Gastroesophageal sphincter (tissue), 4 donors: Measurements from ENCODE around the gene ARMC8. TPM values are rescaled to one million over a fixed set of nuclear protein-coding genes. Genes with fewer than 3 reads are reported as not detected.

Source experiments
- ATAC-seq: fragments of 150-250 bp; one replicate; pipeline ENCODE4 v1.9.1; 2016; ENCODE audit warnings: mild to moderate bottlenecking, moderate library complexity
- H3K27ac ChIP-seq, 4 donors: fragments of 200-600 bp; sonication (generic) in 3 of 4; 1 replicate in 3 of 4; 2 replicates in 1 of 4; pipeline ENCODE4 v1.5.1; 2016 to 2019
- H3K27me3 ChIP-seq: fragments of 200-600 bp; sonication (generic); one replicate; pipeline ENCODE4 v1.5.1; 2019
- H3K36me3 ChIP-seq, 2 donors: fragments of 200-600 bp; sonication (generic); one replicate each; pipeline ENCODE4 v1.5.1; 2019; ENCODE audit warnings: control low read depth in 1 of 2
- H3K4me1 ChIP-seq, 3 donors: fragments of 200-600 bp; sonication (generic); 1 replicate in 2 of 3; 2 replicates in 1 of 3; pipeline ENCODE4 v1.5.1; 2016 to 2019; ENCODE audit warnings: control low read depth in 2 of 3
- H3K4me3 ChIP-seq, 2 donors: fragments of 200-600 bp; sonication (generic); one replicate each; pipeline ENCODE4 v1.5.1; 2019; ENCODE audit warnings: mild to moderate bottlenecking in 1 of 2, moderate library complexity in 1 of 2
- H3K9me3 ChIP-seq, 3 donors: fragments of 200-600 bp; sonication (generic); one replicate each; pipeline ENCODE4 v1.5.1; 2017 to 2019; ENCODE audit warnings: control low read depth in 2 of 3
- EP300 ChIP-seq: sonication (generic); formaldehyde crosslinking; IDR thresholded peaks from one replicate; pipeline ENCODE4 v1.6.1; 2017; ENCODE audit warnings: antibody characterized with exemption, mild to moderate bottlenecking
- POLR2A ChIP-seq, 2 donors: fragments of 450-650 bp; IDR thresholded peaks; one replicate each; pipeline ENCODE4 v1.6.1; 2017; ENCODE audit warnings: antibody characterized with exemption in 2 of 2, mild to moderate bottlenecking in 2 of 2, moderate library complexity in 1 of 2
- POLR2AphosphoS5 ChIP-seq: sonication (generic); formaldehyde crosslinking; IDR thresholded peaks from one replicate; pipeline ENCODE4 v1.6.1; 2017; ENCODE audit warnings: antibody characterized with exemption
- WGBS, 2 donors: methylation state at CpG; one replicate each; pipeline ENCODE4 v1.1.5; 2018; ENCODE audit warnings: low coverage in 1 of 2; 5-methylcytosine and 5-hydroxymethylcytosine counted together
- total RNA-seq, 4 donors: library from RNA; depleted of rRNA; stranded (reverse); fragments of >200 nt; gene quantifications; one replicate each; pipeline ENCODE4 v1.1.0, GENCODE V29; 2016
- TF ChIP-seq, protein P1 (sequence below), 4 experiments: fragments of 200-600 bp in 2 of 4; fragments of 450-650 bp in 2 of 4; sonication (generic) in 1 of 4; IDR thresholded peaks; one replicate each; pipeline ENCODE4 v1.5.1; 2017 to 2019; ENCODE audit warnings: antibody characterized with exemption in 4 of 4, mild to moderate bottlenecking in 2 of 4, moderate library complexity in 2 of 4

ARMC8 gene
- total RNA-seq, 4 donors from 2014 or later: 76.0 to 102 (median 91.6) TPM

DNA sequence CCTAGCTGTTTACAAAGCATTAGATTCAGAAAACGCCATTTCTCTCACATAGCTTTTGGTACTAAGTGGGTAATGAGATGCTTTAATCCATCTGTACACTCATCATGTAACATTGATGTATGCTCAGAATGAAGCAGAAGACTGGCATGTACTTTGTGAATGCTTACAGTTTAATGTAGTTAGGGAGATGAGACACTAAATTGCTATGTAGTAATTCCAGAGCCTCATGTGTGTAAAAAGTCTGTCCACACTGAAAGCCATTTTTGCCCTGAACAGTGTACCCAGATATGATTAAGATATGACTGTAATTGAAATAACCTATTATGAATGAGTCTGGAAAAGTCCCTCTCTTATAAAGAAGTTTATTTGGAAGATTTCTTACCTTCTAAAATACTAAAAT is 66.5 kb downstream of the ARMC8 start:
- Histone ChIP-seq H3K9me3 (no peaks in the 10 kb centered on the region), H3K36me3 (peaks cover 0 to 28% of the 10 kb centered on the region in 2 donors), H3K27ac (no peak overlapping the region), H3K4me3 (no peak overlapping the region), H3K4me1 (no peaks in the 10 kb centered on the region), H3K27me3 (no peaks in the 10 kb centered on the region)
- TF ChIP-seq, protein P1, sequence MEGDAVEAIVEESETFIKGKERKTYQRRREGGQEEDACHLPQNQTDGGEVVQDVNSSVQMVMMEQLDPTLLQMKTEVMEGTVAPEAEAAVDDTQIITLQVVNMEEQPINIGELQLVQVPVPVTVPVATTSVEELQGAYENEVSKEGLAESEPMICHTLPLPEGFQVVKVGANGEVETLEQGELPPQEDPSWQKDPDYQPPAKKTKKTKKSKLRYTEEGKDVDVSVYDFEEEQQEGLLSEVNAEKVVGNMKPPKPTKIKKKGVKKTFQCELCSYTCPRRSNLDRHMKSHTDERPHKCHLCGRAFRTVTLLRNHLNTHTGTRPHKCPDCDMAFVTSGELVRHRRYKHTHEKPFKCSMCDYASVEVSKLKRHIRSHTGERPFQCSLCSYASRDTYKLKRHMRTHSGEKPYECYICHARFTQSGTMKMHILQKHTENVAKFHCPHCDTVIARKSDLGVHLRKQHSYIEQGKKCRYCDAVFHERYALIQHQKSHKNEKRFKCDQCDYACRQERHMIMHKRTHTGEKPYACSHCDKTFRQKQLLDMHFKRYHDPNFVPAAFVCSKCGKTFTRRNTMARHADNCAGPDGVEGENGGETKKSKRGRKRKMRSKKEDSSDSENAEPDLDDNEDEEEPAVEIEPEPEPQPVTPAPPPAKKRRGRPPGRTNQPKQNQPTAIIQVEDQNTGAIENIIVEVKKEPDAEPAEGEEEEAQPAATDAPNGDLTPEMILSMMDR (IDR thresholded peaks at IDR 0.05): no peak
- TF ChIP-seq POLR2AphosphoS5 (no peak), EP300 (no peak), POLR2A (IDR thresholded peaks at IDR 0.05) (no peak)
- 94 to 100% methylated on average over 1 of the region's 1 CpG for WGBS, 2 donors
- no peak for ATAC-seq

DNA sequence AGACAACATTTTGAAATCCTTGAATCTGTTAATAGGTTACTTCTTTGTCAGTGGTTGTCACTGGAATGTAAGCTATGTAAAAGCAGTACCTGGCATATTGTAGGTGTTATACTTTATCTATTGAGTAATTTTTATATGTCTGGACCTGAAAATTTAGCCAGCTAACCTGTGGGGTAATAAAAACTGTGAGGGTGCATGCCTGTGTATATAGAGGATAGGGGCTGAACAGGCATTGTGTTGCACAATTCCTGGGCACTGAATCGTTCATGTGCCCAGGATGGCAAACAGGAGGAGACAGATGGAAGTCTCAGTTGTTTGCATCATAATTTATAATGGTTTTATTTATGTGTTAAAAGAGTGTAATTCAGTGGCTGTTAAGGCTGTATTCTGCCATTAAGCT is 67.1 kb downstream of the ARMC8 start:
- no peak overlapping the region for H3K4me3 ChIP-seq
- TF ChIP-seq, protein P1 (IDR thresholded peaks at IDR 0.05): no peak
- no peak for TF ChIP-seq POLR2AphosphoS5
- no peak for TF ChIP-seq EP300
- TF ChIP-seq POLR2A (IDR thresholded peaks at IDR 0.05): no peak
- no peaks in the 10 kb centered on the region for H3K9me3 ChIP-seq
- H3K4me1 ChIP-seq: no peaks in the 10 kb centered on the region
- H3K27ac ChIP-seq: no peak overlapping the region
- peaks cover 0 to 28% of the 10 kb centered on the region in 2 donors for H3K36me3 ChIP-seq
- no peak for ATAC-seq
- no peaks in the 10 kb centered on the region for H3K27me3 ChIP-seq
- 63 to 83% methylated on average over 1 of the region's 1 CpG for WGBS, 2 donors

DNA sequence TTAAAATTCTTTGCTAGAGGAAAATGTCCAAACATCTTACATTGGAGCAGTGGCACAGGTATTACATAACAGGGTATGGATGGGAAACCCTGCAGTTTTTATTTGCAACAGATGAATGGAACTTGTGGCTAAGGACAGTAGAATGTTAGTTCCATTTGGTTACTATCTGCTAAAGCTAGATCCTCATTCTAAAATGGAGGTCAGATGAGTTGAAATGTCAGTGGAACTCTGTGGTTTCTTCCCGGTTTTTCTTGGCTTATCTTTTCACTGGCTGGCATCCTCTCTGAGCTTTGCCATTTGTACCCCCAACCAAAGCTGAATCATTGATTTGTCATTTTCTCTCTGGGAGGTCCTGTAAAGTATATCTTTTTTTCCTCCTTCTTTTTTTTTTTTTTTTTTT is 68.9 kb downstream of the ARMC8 start:
- Histone ChIP-seq H3K4me1 (no peaks in the 10 kb centered on the region), H3K27ac (no peak overlapping the region), H3K27me3 (no peaks in the 10 kb centered on the region), H3K36me3 (peaks cover 0 to 30% of the 10 kb centered on the region in 2 donors), H3K9me3 (no peaks in the 10 kb centered on the region), H3K4me3 (no peak overlapping the region)
- TF ChIP-seq POLR2AphosphoS5 (no peak), POLR2A (IDR thresholded peaks at IDR 0.05) (no peak), EP300 (no peak)
- TF ChIP-seq, protein P1 (IDR thresholded peaks at IDR 0.05): no peak
- WGBS, 2 donors: 71 to 75% methylated on average over 1 of the region's 1 CpG
- ATAC-seq: no peak

DNA sequence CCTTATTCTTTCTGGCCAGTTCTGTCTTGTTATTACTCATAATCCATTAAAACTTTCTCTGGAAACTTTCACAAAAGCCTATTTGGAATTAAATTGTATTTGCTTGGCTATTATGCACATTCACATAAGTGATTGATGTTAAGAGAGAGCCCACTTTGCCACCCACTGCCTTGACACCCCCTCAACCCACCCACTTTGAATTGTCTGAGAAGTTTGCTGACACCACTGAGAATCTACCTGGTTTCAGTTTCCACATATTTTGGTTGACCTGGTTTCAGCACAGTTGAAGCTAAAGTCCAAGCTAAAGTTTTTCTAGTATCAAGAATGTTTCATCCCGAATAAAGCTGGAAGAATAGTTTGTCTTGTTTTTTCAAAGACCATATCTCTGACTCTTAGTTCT is 70.9 kb downstream of the ARMC8 start:
- Histone ChIP-seq H3K4me1 (no peaks in the 10 kb centered on the region), H3K4me3 (no peak overlapping the region), H3K36me3 (peaks cover 0 to 28% of the 10 kb centered on the region in 2 donors), H3K27ac (no peak overlapping the region), H3K27me3 (no peaks in the 10 kb centered on the region), H3K9me3 (no peaks in the 10 kb centered on the region)
- TF ChIP-seq EP300: no peak
- no peak for TF ChIP-seq POLR2A (IDR thresholded peaks at IDR 0.05)
- TF ChIP-seq POLR2AphosphoS5: no peak
- TF ChIP-seq, protein P1 (IDR thresholded peaks at IDR 0.05): no peak
- 38 to 80% methylated on average over 1 of the region's 1 CpG for WGBS, 2 donors
- no peak for ATAC-seq

DNA sequence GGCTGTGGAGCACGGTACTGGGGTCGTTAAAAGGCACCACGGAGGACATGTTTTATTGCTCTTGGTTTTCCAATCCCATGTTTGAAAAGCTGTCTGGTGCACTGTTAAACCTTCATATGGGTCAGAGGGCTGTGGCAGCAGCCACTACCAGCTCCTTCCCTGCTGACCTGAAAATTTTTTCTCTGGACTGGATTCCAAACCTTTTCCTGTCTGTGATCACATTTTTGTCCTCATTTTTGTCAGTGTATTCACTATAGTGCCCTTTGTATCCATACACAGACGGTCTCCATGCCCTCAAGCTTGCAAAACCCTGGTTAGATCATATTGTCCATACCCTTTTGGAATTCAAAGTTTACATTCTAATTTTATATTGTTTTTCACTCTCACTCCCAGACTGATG is 72.0 kb downstream of the ARMC8 start:
- no peak overlapping the region for H3K4me3 ChIP-seq
- no peaks in the 10 kb centered on the region for H3K27me3 ChIP-seq
- ATAC-seq: no peak
- no peaks in the 10 kb centered on the region for H3K4me1 ChIP-seq
- WGBS, 2 donors: 94 to 97% methylated on average over 3 to 4 of the region's 4 CpGs
- TF ChIP-seq EP300 (no peak), POLR2A (IDR thresholded peaks at IDR 0.05) (no peak)
- TF ChIP-seq, protein P1 (IDR thresholded peaks at IDR 0.05): no peak
- H3K27ac ChIP-seq: no peak overlapping the region
- no peaks in the 10 kb centered on the region for H3K9me3 ChIP-seq
- H3K36me3 ChIP-seq: peaks cover 0 to 39% of the 10 kb centered on the region in 2 donors
